ENCODE results near the gene ABCA9. TPM values are rescaled to one million over a fixed set of nuclear protein-coding genes. Genes with fewer than 3 reads are reported as not detected.

The ABCA9 gene
- total RNA-seq, 1 donor from 2014 or later, result 6.0 TPM

Small RNAs within 50 kb of the gene (microRNA-seq; reads per million reads assigned to microRNA genes)
- gene MIR4524A (not detected), gene MIR4524B (not detected)

Other genes with a start within 250 kb of the ABCA9 start
- 25.4 TPM for gene ABCA8, start 105.5 kb downstream of the ABCA9 start, total RNA-seq
- gene ABCA6, start 81.0 kb upstream of the ABCA9 start, total RNA-seq, result 14.6 TPM
- gene ABCA10, start 167.9 kb upstream of the ABCA9 start, total RNA-seq, result 5.6 TPM

Data from cardiac septum (tissue), 1 donor.